HUES6 (cell line): Measurements from ENCODE around the gene LRRN4.

Experiments used
- H3K27ac ChIP-seq: 2 replicates; pipeline ENCODE4 v1.7.0; 2013; ENCODE audit warnings: low read depth, mild to moderate bottlenecking, low read length, inconsistent platforms
- H3K27me3 ChIP-seq: 2 replicates; pipeline ENCODE4 v1.6.1; 2013; ENCODE audit warnings: low read length; ENCODE audit not compliant: control insufficient read depth, insufficient read depth
- H3K36me3 ChIP-seq: 2 replicates; pipeline ENCODE4 v1.6.1; 2013; ENCODE audit warnings: low read length; ENCODE audit not compliant: control insufficient read depth, insufficient read depth
- H3K4me1 ChIP-seq: 2 replicates; pipeline ENCODE4 v1.6.1; 2013; ENCODE audit warnings: low read length; ENCODE audit not compliant: control insufficient read depth, insufficient read depth
- H3K4me3 ChIP-seq: 2 replicates; pipeline ENCODE4 v1.5.1; 2013; ENCODE audit warnings: low read depth, low read length
- H3K9ac ChIP-seq: one replicate; pipeline ENCODE4 v1.6.1; 2013; ENCODE audit warnings: mild to moderate bottlenecking, low read length
- H3K9me3 ChIP-seq: 2 replicates; pipeline ENCODE4 v1.6.1; 2013; ENCODE audit warnings: low read depth, low read length; ENCODE audit not compliant: control insufficient read depth, insufficient read depth

LRRN4 gene

GRCh38 chr20:6081236-6081635 is 27.4 kb upstream of the LRRN4 start:
- Histone ChIP-seq H3K9me3 (no peaks in the 10 kb centered on the region), H3K27ac (no peak overlapping the region), H3K9ac (no peak overlapping the region), H3K4me1 (no peaks in the 10 kb centered on the region), H3K27me3 (no peaks in the 10 kb centered on the region), H3K4me3 (no peak overlapping the region), H3K36me3 (peaks cover 50% of the 10 kb centered on the region)

GRCh38 chr20:6079016-6079415 is 25.2 kb upstream of the LRRN4 start:
- Histone ChIP-seq H3K4me3 (no peak overlapping the region), H3K9me3 (no peaks in the 10 kb centered on the region), H3K9ac (no peak overlapping the region), H3K27me3 (no peaks in the 10 kb centered on the region), H3K4me1 (no peaks in the 10 kb centered on the region), H3K36me3 (peaks cover 40% of the 10 kb centered on the region), H3K27ac (no peak overlapping the region)

- H3K27me3 ChIP-seq = no peaks in the 10 kb centered on the region
- no peak overlapping the region for H3K9ac ChIP-seq
- no peak overlapping the region for H3K4me3 ChIP-seq
- H3K36me3 ChIP-seq = peaks cover 21% of the 10 kb centered on the region; the same call in 1 of the 2 replicates
- H3K9me3 ChIP-seq = no peaks in the 10 kb centered on the region
- no peak overlapping the region for H3K27ac ChIP-seq
- H3K4me1 ChIP-seq = no peaks in the 10 kb centered on the region
These were observed 21.8 kb upstream of the LRRN4 start for GRCh38 chr20:6075428-6076219.

GRCh38 chr20:6074784-6075183 is 20.9 kb upstream of the LRRN4 start:
- Histone ChIP-seq H3K4me3 (no peak overlapping the region), H3K9ac (no peak overlapping the region), H3K27ac (no peak overlapping the region), H3K27me3 (no peaks in the 10 kb centered on the region), H3K4me1 (no peaks in the 10 kb centered on the region), H3K9me3 (no peaks in the 10 kb centered on the region), H3K36me3 (peaks cover 21% of the 10 kb centered on the region; the same call in 1 of the 2 replicates)

GRCh38 chr20:6074145-6074561 is 20.3 kb upstream of the LRRN4 start:
- Histone ChIP-seq H3K9me3 (no peaks in the 10 kb centered on the region), H3K27ac (no peak overlapping the region), H3K27me3 (no peaks in the 10 kb centered on the region), H3K4me3 (no peak overlapping the region), H3K9ac (no peak overlapping the region), H3K4me1 (no peaks in the 10 kb centered on the region), H3K36me3 (peaks cover 16% of the 10 kb centered on the region; the same call in 1 of the 2 replicates)

- H3K27ac ChIP-seq = no peak overlapping the region
- no peaks in the 10 kb centered on the region for H3K9me3 ChIP-seq
- H3K4me3 ChIP-seq = no peak overlapping the region
- H3K9ac ChIP-seq = no peak overlapping the region
- H3K4me1 ChIP-seq = no peaks in the 10 kb centered on the region
- H3K27me3 ChIP-seq = no peaks in the 10 kb centered on the region
- H3K36me3 ChIP-seq = peaks cover 3% of the 10 kb centered on the region; the same call in 1 of the 2 replicates
These were observed 17.2 kb upstream of the LRRN4 start for GRCh38 chr20:6070829-6071695.

- H3K4me1 ChIP-seq = no peaks in the 10 kb centered on the region
- H3K9me3 ChIP-seq = no peaks in the 10 kb centered on the region
- H3K36me3 ChIP-seq = no peaks in the 10 kb centered on the region
These were observed 15.8 kb upstream of the LRRN4 start for GRCh38 chr20:6069669-6070068.

DNA sequence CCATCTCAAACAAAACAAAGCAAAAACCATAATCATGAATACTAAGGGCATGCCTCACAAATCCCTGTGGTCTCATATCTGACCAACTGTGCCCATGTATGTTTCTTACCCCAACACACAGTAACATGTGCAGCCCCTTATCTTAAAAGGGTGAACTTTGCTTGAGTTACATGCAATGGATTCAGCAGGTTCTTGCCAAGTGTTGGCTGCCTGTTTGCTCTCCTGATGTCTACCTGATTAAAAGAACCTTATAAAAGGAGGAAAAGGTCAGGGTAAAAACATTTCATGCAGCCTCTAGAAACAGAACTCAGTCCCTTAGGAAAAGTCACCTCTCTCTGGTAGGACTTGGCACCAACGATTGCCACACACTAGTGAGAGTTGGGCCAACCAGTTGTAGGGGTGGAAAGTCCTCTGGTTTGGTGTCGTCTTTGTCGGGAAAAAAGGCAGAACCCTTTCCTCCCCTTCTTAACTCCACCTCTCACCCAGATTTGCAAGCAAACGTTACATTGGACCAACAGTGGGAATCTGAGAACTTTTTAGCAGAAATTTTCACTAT is 14.0 kb upstream of the LRRN4 start:
- Histone ChIP-seq H3K36me3 (no peaks in the 10 kb centered on the region), H3K4me3 (no peak overlapping the region), H3K27ac (no peak overlapping the region), H3K9ac (no peak overlapping the region), H3K27me3 (no peaks in the 10 kb centered on the region), H3K4me1 (no peaks in the 10 kb centered on the region), H3K9me3 (no peaks in the 10 kb centered on the region)

More at GRCh38 chr20:6069669-6070068, 15.8 kb upstream of the LRRN4 start:
- H3K4me3 ChIP-seq = no peak overlapping the region
- no peak overlapping the region for H3K9ac ChIP-seq
- no peak overlapping the region for H3K27ac ChIP-seq
- no peaks in the 10 kb centered on the region for H3K27me3 ChIP-seq

GRCh38 chr20:6066582-6066981 is 12.7 kb upstream of the LRRN4 start:
- no peaks in the 10 kb centered on the region for H3K36me3 ChIP-seq
- H3K27me3 ChIP-seq = no peaks in the 10 kb centered on the region
- no peak overlapping the region for H3K27ac ChIP-seq
- H3K9ac ChIP-seq = no peak overlapping the region
- no peaks in the 10 kb centered on the region for H3K4me1 ChIP-seq
- H3K9me3 ChIP-seq = no peaks in the 10 kb centered on the region
- no peak overlapping the region for H3K4me3 ChIP-seq

DNA sequence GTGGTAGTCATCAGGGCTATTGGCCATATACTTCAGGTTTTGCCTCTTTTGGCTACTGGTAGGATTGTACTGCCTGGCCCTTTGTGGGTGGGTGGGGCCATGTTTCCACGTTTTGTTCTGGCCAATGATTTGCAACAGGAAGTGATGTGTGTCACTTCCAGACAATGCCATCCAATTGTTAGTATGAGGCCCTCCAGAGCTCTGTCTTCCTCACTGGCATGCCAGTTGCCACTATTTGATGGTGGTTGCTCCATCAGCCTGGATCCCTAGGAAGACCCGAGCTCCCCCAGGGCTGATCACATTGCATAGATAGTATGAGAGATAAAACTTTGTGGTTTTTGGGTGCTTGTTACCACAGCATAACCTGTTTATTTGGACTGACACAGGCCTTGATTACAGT is 7.7 kb upstream of the LRRN4 start:
- no peaks in the 10 kb centered on the region for H3K9me3 ChIP-seq
- no peaks in the 10 kb centered on the region for H3K27me3 ChIP-seq
- peaks cover 5% of the 10 kb centered on the region; the same call in 1 of the 2 replicates for H3K4me1 ChIP-seq
- H3K36me3 ChIP-seq = no peaks in the 10 kb centered on the region
- H3K27ac ChIP-seq = no peak overlapping the region
- no peak overlapping the region for H3K4me3 ChIP-seq
- H3K9ac ChIP-seq = no peak overlapping the region

- Histone ChIP-seq H3K9ac (no peak overlapping the region), H3K27ac (no peak overlapping the region), H3K36me3 (no peaks in the 10 kb centered on the region), H3K9me3 (no peaks in the 10 kb centered on the region), H3K4me1 (peaks cover 8% of the 10 kb centered on the region; the same call in 1 of the 2 replicates), H3K27me3 (no peaks in the 10 kb centered on the region), H3K4me3 (no peak overlapping the region)
These were observed 6.4 kb upstream of the LRRN4 start for GRCh38 chr20:6060213-6060612.
